ENCODE results near the gene RNF130. TPM values are rescaled to one million over a fixed set of nuclear protein-coding genes. Genes with fewer than 3 reads are reported as not detected.

Gene RNF130
- total and polyA plus RNA-seq, 8 donors = 61.0 to 125 (median 70.7) TPM

GRCh38 chr5:180049185-180049548, 22.4 kb downstream of the RNF130 start:
- Histone ChIP-seq H3K4me1 (peaks cover 9 to 34% of the 10 kb centered on the region in 2 donors), H3K36me3 (peaks cover 0 to 7% of the 10 kb centered on the region in 2 donors), H3K27ac (no peak overlapping the region), H3K4me3 (no peak overlapping the region), H3K27me3 (no peaks in the 10 kb centered on the region), H3K9me3 (peaks cover 0 to 3% of the 10 kb centered on the region in 2 donors)
- ATAC-seq = peak; percentile 77
- intact Hi-C loops (cut with DNase I) = no loop called here
- peak in 1 of 4 donors; percentile 36 for DNase-seq
- no peak for TF ChIP-seq CTCF (IDR thresholded peaks at IDR 0.05)

GRCh38 chr5:180047667-180048066, 23.9 kb downstream of the RNF130 start:
- Histone ChIP-seq H3K9me3 (peaks cover 0 to 3% of the 10 kb centered on the region in 2 donors), H3K36me3 (peaks cover 0 to 7% of the 10 kb centered on the region in 2 donors), H3K27ac (no peak overlapping the region), H3K4me1 (peaks cover 9 to 34% of the 10 kb centered on the region in 2 donors), H3K27me3 (no peaks in the 10 kb centered on the region), H3K4me3 (no peak overlapping the region)
- no peak for TF ChIP-seq CTCF (IDR thresholded peaks at IDR 0.05)
- peak; percentile 70 for ATAC-seq
- intact Hi-C loops (cut with DNase I) = no loop called here
- peak in 2 of 4 donors; percentile 37 to 59 for DNase-seq

- no peak for DNase-seq
- Histone ChIP-seq H3K27ac (no peak overlapping the region), H3K27me3 (no peaks in the 10 kb centered on the region), H3K9me3 (peaks cover 0 to 3% of the 10 kb centered on the region in 2 donors), H3K4me3 (no peak overlapping the region), H3K4me1 (peaks cover 9 to 34% of the 10 kb centered on the region in 2 donors), H3K36me3 (peaks cover 0 to 7% of the 10 kb centered on the region in 2 donors)
- no peak for TF ChIP-seq CTCF (IDR thresholded peaks at IDR 0.05)
- intact Hi-C loops (cut with DNase I) = no loop called here
- ATAC-seq = no peak
These were observed 24.9 kb downstream of the RNF130 start for GRCh38 chr5:180046656-180047055.

- H3K9me3 ChIP-seq = peaks cover 0 to 3% of the 10 kb centered on the region in 2 donors
- H3K4me1 ChIP-seq = peaks cover 9 to 34% of the 10 kb centered on the region in 2 donors
- H3K27ac ChIP-seq = no peak overlapping the region
- no peaks in the 10 kb centered on the region for H3K27me3 ChIP-seq
- DNase-seq (peak in 1 of 4 donors; percentile 73), ATAC-seq (no peak)
- no peak overlapping the region for H3K4me3 ChIP-seq
- TF ChIP-seq CTCF (IDR thresholded peaks at IDR 0.05) = no peak
- peaks cover 0 to 7% of the 10 kb centered on the region in 2 donors for H3K36me3 ChIP-seq
- intact Hi-C loops (cut with DNase I) = no loop called here
These were observed 25.6 kb downstream of the RNF130 start for GRCh38 chr5:180045889-180046499.

- peaks cover 0 to 11% of the 10 kb centered on the region in 2 donors for H3K4me1 ChIP-seq
- no peak for TF ChIP-seq CTCF (IDR thresholded peaks at IDR 0.05)
- intact Hi-C loops (cut with DNase I) = no loop called here
- ATAC-seq = no peak
- DNase-seq = no peak
- peaks cover 0 to 3% of the 10 kb centered on the region in 2 donors for H3K9me3 ChIP-seq
- no peak overlapping the region for H3K27ac ChIP-seq
- no peaks in the 10 kb centered on the region for H3K27me3 ChIP-seq
- H3K36me3 ChIP-seq = peaks cover 0 to 26% of the 10 kb centered on the region in 2 donors
- H3K4me3 ChIP-seq = no peak overlapping the region
These were observed 28.2 kb downstream of the RNF130 start for GRCh38 chr5:180043377-180043776.

Data from left lung (tissue), 10 donors.